Muscle of leg (tissue), 11 donors: Measurements from ENCODE around the gene DIO2. TPM values are rescaled to one million over a fixed set of nuclear protein-coding genes. Genes with fewer than 3 reads are reported as not detected.

Experiments used
- DNase-seq: peaks from one replicate; pipeline ENCODE4 v3.0.0; 2013
- H3K27ac ChIP-seq: one replicate; pipeline ENCODE4 v1.5.1; 2013; ENCODE audit warnings: mild to moderate bottlenecking, low read length, control low read depth
- H3K27me3 ChIP-seq: one replicate; pipeline ENCODE4 v1.6.1; 2013; ENCODE audit warnings: low read length; ENCODE audit not compliant: control insufficient read depth, insufficient read depth
- H3K36me3 ChIP-seq: one replicate; pipeline ENCODE4 v1.6.1; 2013; ENCODE audit warnings: low read length; ENCODE audit not compliant: control insufficient read depth, insufficient read depth
- H3K4me1 ChIP-seq: one replicate; pipeline ENCODE4 v1.6.1; 2013; ENCODE audit warnings: low read length; ENCODE audit not compliant: control insufficient read depth, insufficient read depth
- H3K4me3 ChIP-seq: one replicate; pipeline ENCODE4 v1.5.1; 2013; ENCODE audit warnings: low read length, control low read depth
- H3K9me3 ChIP-seq: replicated peaks from 2 replicates; pipeline ENCODE4 v1.6.1; 2013; ENCODE audit warnings: low read depth, low read length; ENCODE audit not compliant: control insufficient read depth
- WGBS: methylation state at CpG from one replicate; pipeline ENCODE4 v1.1.5; 2013; ENCODE audit warnings: missing lambda C conversion rate; ENCODE audit not compliant: insufficient coverage; 5-methylcytosine and 5-hydroxymethylcytosine counted together
- polyA plus RNA-seq, 8 donors: library from polyadenylated mRNA; unstranded; fragments of 120-200 nt; gene quantifications; one replicate each; pipeline versions ENCODE4 v1.2.1 to v1.2.3, GENCODE V29; 2013; ENCODE audit warnings: inconsistent platforms in 1 of 8, low replicate concordance in 1 of 8; ENCODE audit not compliant: insufficient read length in 8 of 8, insufficient read depth in 1 of 8
- total RNA-seq: library from RNA; stranded (reverse); fragments of 120-200 nt; gene quantifications from one replicate; pipeline ENCODE4 v1.2.4, GENCODE V29; 2013

The DIO2 gene
- total and polyA plus RNA-seq, 9 donors = 0.79 to 3.3 (median 1.0) TPM

- DNase-seq = no peak
- no peaks in the 10 kb centered on the region for H3K27me3 ChIP-seq
- H3K9me3 ChIP-seq = no peaks in the 10 kb centered on the region
- 85% methylated on average over 4 of the region's 4 CpGs for WGBS
- no peaks in the 10 kb centered on the region for H3K36me3 ChIP-seq
- no peak overlapping the region for H3K4me3 ChIP-seq
- H3K27ac ChIP-seq = no peak overlapping the region
- H3K4me1 ChIP-seq = peaks cover 10% of the 10 kb centered on the region
These were observed 3.8 kb upstream of the DIO2 start for GRCh38 chr14:80215081-80215480.

- peak; percentile 10 for DNase-seq
- H3K4me3 ChIP-seq = no peak overlapping the region
These were observed 2.3 kb upstream of the DIO2 start for GRCh38 chr14:80213602-80214001.

GRCh38 chr14:80212023-80212397, 706 bp upstream of the DIO2 start:
- Histone ChIP-seq H3K4me1 (peaks cover 10% of the 10 kb centered on the region), H3K36me3 (no peaks in the 10 kb centered on the region), H3K9me3 (no peaks in the 10 kb centered on the region), H3K4me3 (peak overlapping the region; percentile 23), H3K27ac (no peak overlapping the region), H3K27me3 (no peaks in the 10 kb centered on the region)
- 0% methylated on average over 2 of the region's 5 CpGs for WGBS
- peak; percentile 46 for DNase-seq

More at GRCh38 chr14:80213602-80214001, 2.3 kb upstream of the DIO2 start:
- Histone ChIP-seq H3K4me1 (peaks cover 10% of the 10 kb centered on the region), H3K27ac (no peak overlapping the region), H3K9me3 (no peaks in the 10 kb centered on the region), H3K27me3 (no peaks in the 10 kb centered on the region), H3K36me3 (no peaks in the 10 kb centered on the region)
- WGBS = no CpG with 5 or more reads among the region's 4 CpGs

GRCh38 chr14:80208461-80208860, 2.8 kb downstream of the DIO2 start:
- 60% methylated on average over 1 of the region's 1 CpG for WGBS
- Histone ChIP-seq H3K9me3 (no peaks in the 10 kb centered on the region), H3K36me3 (no peaks in the 10 kb centered on the region), H3K4me1 (peaks cover 7% of the 10 kb centered on the region), H3K4me3 (no peak overlapping the region), H3K27ac (no peak overlapping the region), H3K27me3 (no peaks in the 10 kb centered on the region)
- DNase-seq = no peak

- Histone ChIP-seq H3K4me1 (peaks cover 4% of the 10 kb centered on the region), H3K36me3 (no peaks in the 10 kb centered on the region), H3K27ac (no peak overlapping the region), H3K4me3 (no peak overlapping the region), H3K27me3 (no peaks in the 10 kb centered on the region), H3K9me3 (peaks cover 3% of the 10 kb centered on the region)
- no peak for DNase-seq
- 83% methylated on average over 3 of the region's 8 CpGs for WGBS
These were observed 4.8 kb downstream of the DIO2 start for GRCh38 chr14:80206351-80207080.

- no peaks in the 10 kb centered on the region for H3K4me1 ChIP-seq
- no peak for DNase-seq
- no peak overlapping the region for H3K27ac ChIP-seq
- WGBS = 80% methylated on average over 7 of the region's 9 CpGs
- peaks cover 3% of the 10 kb centered on the region for H3K9me3 ChIP-seq
- no peaks in the 10 kb centered on the region for H3K36me3 ChIP-seq
- no peak overlapping the region for H3K4me3 ChIP-seq
- H3K27me3 ChIP-seq = no peaks in the 10 kb centered on the region
These were observed 8.3 kb downstream of the DIO2 start for GRCh38 chr14:80202888-80203562.

GRCh38 chr14:80200093-80200492, 11.2 kb downstream of the DIO2 start:
- WGBS = 58% methylated on average over 2 of the region's 4 CpGs
- H3K27ac ChIP-seq = no peak overlapping the region
- no peak for DNase-seq
- H3K27me3 ChIP-seq = no peaks in the 10 kb centered on the region
- no peak overlapping the region for H3K4me3 ChIP-seq
- peaks cover 3% of the 10 kb centered on the region for H3K9me3 ChIP-seq
- H3K36me3 ChIP-seq = no peaks in the 10 kb centered on the region
- H3K4me1 ChIP-seq = no peaks in the 10 kb centered on the region

GRCh38 chr14:80188571-80188970, 22.7 kb downstream of the DIO2 start:
- H3K27me3 ChIP-seq = no peaks in the 10 kb centered on the region
- H3K4me3 ChIP-seq = no peak overlapping the region
- H3K27ac ChIP-seq = no peak overlapping the region
- no peaks in the 10 kb centered on the region for H3K4me1 ChIP-seq
- no peak for DNase-seq
- WGBS = 83% methylated on average over 4 of the region's 6 CpGs
- H3K36me3 ChIP-seq = no peaks in the 10 kb centered on the region
- H3K9me3 ChIP-seq = no peaks in the 10 kb centered on the region

GRCh38 chr14:80186301-80186800, 25.0 kb downstream of the DIO2 start:
- Histone ChIP-seq H3K4me1 (no peaks in the 10 kb centered on the region), H3K4me3 (no peak overlapping the region), H3K36me3 (no peaks in the 10 kb centered on the region), H3K27me3 (no peaks in the 10 kb centered on the region), H3K27ac (no peak overlapping the region), H3K9me3 (no peaks in the 10 kb centered on the region)
- no peak for DNase-seq
- WGBS = 100% methylated on average over 1 of the region's 9 CpGs

GRCh38 chr14:80176893-80177292, 34.4 kb downstream of the DIO2 start:
- Histone ChIP-seq H3K36me3 (no peaks in the 10 kb centered on the region), H3K27me3 (no peaks in the 10 kb centered on the region), H3K4me1 (no peaks in the 10 kb centered on the region), H3K9me3 (no peaks in the 10 kb centered on the region), H3K4me3 (no peak overlapping the region), H3K27ac (no peak overlapping the region)
- DNase-seq = no peak
